Omental fat pad (tissue), 4 donors: Measurements from ENCODE around the gene LGALSL. TPM values are rescaled to one million over a fixed set of nuclear protein-coding genes. Genes with fewer than 3 reads are reported as not detected.

Source experiments
- ATAC-seq: fragments of 150-250 bp; one replicate; pipeline ENCODE4 v1.9.1; 2016; ENCODE audit warnings: mild to moderate bottlenecking, moderate library complexity; ENCODE audit not compliant: low FRiP score
- DNase-seq: peaks from one replicate; pipeline ENCODE4 v3.0.0-alpha.2; 2019; ENCODE audit warnings: low spot score
- total RNA-seq, 4 donors: library from RNA; depleted of rRNA; stranded (reverse); fragments of >200 nt; gene quantifications; one replicate each; pipeline ENCODE4 v1.1.0, GENCODE V29; 2016
- TF ChIP-seq, protein P1 (sequence below), 3 donors: fragments of 450-650 bp; IDR thresholded peaks; one replicate each; pipeline ENCODE4 v1.5.1; 2016 to 2017; ENCODE audit warnings: antibody characterized with exemption in 3 of 3, mild to moderate bottlenecking in 3 of 3, moderate library complexity in 2 of 3

Gene LGALSL
- total RNA-seq, 4 donors from 2014 or later, result 7.8 to 15.9 (median 9.3) TPM

DNA sequence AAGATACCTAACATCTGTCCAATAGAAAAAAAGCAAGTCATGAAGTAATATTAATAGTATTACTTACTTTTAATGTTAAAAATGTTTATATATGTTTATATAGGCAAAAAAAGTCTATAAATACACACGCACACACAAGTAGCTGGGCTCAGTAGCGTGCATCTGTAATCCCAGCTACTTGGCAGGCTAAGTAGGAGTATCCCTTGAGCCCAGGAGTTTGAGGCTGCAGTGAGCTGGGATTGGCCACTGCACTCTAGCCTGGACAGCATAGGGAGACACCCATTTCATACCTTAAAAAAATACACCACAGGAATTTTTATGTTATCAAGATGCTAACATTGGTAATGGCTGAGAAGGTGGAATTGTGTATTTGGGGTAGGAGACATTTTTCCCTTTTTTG is 52.7 kb downstream of the LGALSL start:
- ATAC-seq, result no peak
- TF ChIP-seq, protein P1, sequence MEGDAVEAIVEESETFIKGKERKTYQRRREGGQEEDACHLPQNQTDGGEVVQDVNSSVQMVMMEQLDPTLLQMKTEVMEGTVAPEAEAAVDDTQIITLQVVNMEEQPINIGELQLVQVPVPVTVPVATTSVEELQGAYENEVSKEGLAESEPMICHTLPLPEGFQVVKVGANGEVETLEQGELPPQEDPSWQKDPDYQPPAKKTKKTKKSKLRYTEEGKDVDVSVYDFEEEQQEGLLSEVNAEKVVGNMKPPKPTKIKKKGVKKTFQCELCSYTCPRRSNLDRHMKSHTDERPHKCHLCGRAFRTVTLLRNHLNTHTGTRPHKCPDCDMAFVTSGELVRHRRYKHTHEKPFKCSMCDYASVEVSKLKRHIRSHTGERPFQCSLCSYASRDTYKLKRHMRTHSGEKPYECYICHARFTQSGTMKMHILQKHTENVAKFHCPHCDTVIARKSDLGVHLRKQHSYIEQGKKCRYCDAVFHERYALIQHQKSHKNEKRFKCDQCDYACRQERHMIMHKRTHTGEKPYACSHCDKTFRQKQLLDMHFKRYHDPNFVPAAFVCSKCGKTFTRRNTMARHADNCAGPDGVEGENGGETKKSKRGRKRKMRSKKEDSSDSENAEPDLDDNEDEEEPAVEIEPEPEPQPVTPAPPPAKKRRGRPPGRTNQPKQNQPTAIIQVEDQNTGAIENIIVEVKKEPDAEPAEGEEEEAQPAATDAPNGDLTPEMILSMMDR (IDR thresholded peaks at IDR 0.05), result no peak
- DNase-seq, result no peak

Other genes with a start within 250 kb of the LGALSL start
- 10 to 100 TPM; 23.0 to 35.5 (median 27.7) TPM for gene AFTPH, start 70.2 kb downstream of the LGALSL start, total RNA-seq
- gene SERTAD2, start 199.8 kb downstream of the LGALSL start, total RNA-seq, result 10 to 100 TPM; 13.1 to 42.2 (median 16.6) TPM